ENCODE data around the gene PIN1. TPM values are rescaled to one million over a fixed set of nuclear protein-coding genes. Genes with fewer than 3 reads are reported as not detected.

The PIN1 gene
- total and polyA plus RNA-seq, 11 donors: 82.8 to 159 (median 93.1) TPM

DNA sequence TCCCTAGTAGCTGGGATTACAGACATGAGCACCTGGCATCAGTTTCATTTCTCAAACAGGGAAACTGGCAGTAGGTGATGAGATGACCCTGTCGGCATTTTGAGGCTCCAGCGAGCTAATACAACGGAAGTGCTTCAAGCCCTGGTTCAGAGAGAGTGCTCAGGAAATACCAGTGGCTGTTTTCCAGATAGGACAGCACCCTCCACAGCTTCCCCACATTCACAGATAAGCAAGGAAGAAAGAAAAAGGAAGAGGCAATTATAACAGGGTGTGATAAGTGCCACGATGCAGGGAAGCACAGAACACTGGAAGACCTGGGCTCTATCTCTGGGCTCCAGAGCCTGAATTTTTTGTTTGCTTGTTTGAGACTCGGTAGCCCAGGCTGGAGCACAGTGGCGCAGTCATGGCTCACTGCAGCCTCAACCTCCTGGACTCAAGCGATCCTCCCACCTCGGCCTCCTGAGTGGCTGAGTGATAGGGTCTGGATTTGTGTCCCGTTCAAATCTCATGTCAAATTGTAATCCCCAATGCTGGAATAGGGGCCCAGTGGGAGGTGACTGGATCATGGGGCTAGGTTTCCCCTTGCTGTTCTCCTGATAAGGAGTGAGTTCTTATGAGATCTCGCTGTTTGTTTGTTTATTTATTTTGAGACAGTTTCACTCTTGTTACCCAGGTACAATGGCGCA, 43.5 kb downstream of the PIN1 start:
- Histone ChIP-seq H3K4me3 (no peak overlapping the region), H3K27ac (no peak overlapping the region), H3K27me3 (peaks cover 0 to 13% (median 0%) of the 10 kb centered on the region in 9 donors), H3K36me3 (no peaks in the 10 kb centered on the region), H3K4me1 (no peaks in the 10 kb centered on the region), H3K9me3 (no peaks in the 10 kb centered on the region)
- 53 to 58% (median 57%) methylated on average over 11 of the region's 11 CpGs for WGBS, 4 donors
- intact Hi-C loops (cut with DNase I): no loop called here
- no peak for DNase-seq
- no peak for ATAC-seq
- TF ChIP-seq, protein P1, sequence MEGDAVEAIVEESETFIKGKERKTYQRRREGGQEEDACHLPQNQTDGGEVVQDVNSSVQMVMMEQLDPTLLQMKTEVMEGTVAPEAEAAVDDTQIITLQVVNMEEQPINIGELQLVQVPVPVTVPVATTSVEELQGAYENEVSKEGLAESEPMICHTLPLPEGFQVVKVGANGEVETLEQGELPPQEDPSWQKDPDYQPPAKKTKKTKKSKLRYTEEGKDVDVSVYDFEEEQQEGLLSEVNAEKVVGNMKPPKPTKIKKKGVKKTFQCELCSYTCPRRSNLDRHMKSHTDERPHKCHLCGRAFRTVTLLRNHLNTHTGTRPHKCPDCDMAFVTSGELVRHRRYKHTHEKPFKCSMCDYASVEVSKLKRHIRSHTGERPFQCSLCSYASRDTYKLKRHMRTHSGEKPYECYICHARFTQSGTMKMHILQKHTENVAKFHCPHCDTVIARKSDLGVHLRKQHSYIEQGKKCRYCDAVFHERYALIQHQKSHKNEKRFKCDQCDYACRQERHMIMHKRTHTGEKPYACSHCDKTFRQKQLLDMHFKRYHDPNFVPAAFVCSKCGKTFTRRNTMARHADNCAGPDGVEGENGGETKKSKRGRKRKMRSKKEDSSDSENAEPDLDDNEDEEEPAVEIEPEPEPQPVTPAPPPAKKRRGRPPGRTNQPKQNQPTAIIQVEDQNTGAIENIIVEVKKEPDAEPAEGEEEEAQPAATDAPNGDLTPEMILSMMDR (IDR thresholded peaks at IDR 0.05): no peak
- no peak for TF ChIP-seq POLR2A (IDR thresholded peaks at IDR 0.05)

DNA sequence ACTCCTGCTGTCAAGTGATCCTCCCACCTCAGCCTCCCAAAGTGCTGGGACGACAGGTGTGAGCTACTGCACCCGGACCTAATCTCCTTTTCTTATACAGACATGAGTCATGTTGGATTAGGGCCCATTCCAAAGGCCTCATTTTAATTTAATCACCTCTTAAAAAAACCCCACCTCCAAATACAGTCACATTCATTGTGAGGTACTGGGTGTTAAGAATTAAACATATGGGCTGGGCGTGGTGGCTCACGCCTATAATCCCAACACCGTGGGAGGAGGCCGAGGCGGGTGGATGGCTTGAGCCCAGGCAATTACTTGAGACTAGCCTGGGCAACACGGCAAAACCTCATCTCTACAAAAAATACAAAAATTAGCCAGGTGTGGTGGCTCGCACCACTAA, 46.6 kb downstream of the PIN1 start:
- WGBS, 4 donors: 81 to 90% (median 84%) methylated on average over 9 of the region's 9 CpGs
- intact Hi-C loops (cut with DNase I): no loop called here
- no peak for TF ChIP-seq POLR2A (IDR thresholded peaks at IDR 0.05)
- TF ChIP-seq, protein P1 (IDR thresholded peaks at IDR 0.05): no peak
- H3K9me3 ChIP-seq: no peaks in the 10 kb centered on the region
- H3K27me3 ChIP-seq: peaks cover 0 to 7% (median 0%) of the 10 kb centered on the region in 9 donors
- H3K4me3 ChIP-seq: no peak overlapping the region
- no peak overlapping the region for H3K27ac ChIP-seq
- no peak for DNase-seq
- H3K36me3 ChIP-seq: no peaks in the 10 kb centered on the region
- H3K4me1 ChIP-seq: no peaks in the 10 kb centered on the region
- ATAC-seq: no peak

DNA sequence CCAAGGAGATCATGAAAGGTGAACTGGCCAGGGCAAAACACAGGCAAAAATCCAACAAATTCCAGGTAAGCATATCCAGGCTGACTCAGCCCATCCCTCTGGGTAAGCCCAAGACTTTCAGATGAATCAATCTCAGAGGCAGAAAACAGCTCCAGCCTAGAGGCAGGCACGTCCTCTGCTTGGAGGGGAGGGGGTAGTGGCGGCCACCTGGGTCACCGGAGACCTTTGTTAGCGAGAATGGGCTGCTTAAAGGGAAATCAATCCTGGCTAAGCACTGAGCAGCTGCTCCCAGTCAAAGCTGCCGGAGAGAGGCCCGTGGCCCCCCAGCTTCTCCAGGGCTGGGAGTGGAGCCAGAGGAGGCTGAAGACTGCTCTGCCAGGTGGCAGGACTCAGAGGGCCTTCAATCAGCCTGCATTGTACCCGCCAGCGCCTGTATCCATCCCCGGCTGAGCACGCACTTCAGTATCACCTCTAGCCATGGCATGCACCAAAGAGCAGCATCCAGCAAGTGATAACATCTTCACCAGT, 48.2 kb downstream of the PIN1 start:
- H3K27ac ChIP-seq: no peak overlapping the region
- peaks cover 0 to 7% (median 0%) of the 10 kb centered on the region in 9 donors for H3K27me3 ChIP-seq
- no peaks in the 10 kb centered on the region for H3K36me3 ChIP-seq
- no peak overlapping the region for H3K4me3 ChIP-seq
- H3K4me1 ChIP-seq: no peaks in the 10 kb centered on the region
- no peak for DNase-seq
- no peaks in the 10 kb centered on the region for H3K9me3 ChIP-seq
- 38 to 55% (median 49%) methylated on average over 7 to 10 of the region's 10 CpGs for WGBS, 4 donors
- TF ChIP-seq POLR2A (IDR thresholded peaks at IDR 0.05): no peak
- TF ChIP-seq, protein P1 (IDR thresholded peaks at IDR 0.05): no peak
- intact Hi-C loops (cut with DNase I): no loop called here
- ATAC-seq: peak in 1 of 4 donors; percentile 35

DNA sequence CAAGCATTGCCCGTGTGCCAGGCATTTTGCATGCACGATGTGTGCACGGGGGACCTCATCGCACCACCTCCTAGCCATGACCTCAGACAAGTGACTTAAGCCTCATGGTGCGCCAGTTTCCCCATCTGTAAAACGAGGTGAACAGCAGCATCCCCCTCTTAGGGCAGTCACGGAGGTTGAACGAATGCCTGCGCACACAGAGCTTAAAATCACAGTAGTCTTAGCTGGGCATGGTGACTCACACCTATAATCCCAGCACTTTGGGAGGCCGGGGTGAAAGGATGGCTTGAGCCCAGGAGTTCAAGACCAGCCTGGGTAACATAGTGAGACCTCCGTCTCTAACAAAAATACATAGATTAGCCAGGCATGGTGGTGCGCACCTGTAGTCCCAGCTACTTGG, 48.6 kb downstream of the PIN1 start:
- DNase-seq (no peak), ATAC-seq (no peak)
- Histone ChIP-seq H3K27ac (no peak overlapping the region), H3K4me3 (no peak overlapping the region), H3K9me3 (no peaks in the 10 kb centered on the region), H3K27me3 (peaks cover 0 to 7% (median 0%) of the 10 kb centered on the region in 9 donors), H3K36me3 (no peaks in the 10 kb centered on the region), H3K4me1 (no peaks in the 10 kb centered on the region)
- 76 to 88% (median 79%) methylated on average over 12 of the region's 12 CpGs for WGBS, 4 donors
- TF ChIP-seq, protein P1 (IDR thresholded peaks at IDR 0.05): no peak
- TF ChIP-seq POLR2A (IDR thresholded peaks at IDR 0.05): no peak
- intact Hi-C loops (cut with DNase I): no loop called here
